HFF-Myc (cell line): Measurements from ENCODE around the gene POC1A.

Experiments used
- DNase-seq: peaks from one replicate; pipeline ENCODE4 v3.0.0-alpha.2; 2011; ENCODE audit warnings: low read depth; ENCODE audit errors: extremely low read depth
- H3K4me3 ChIP-seq: replicated peaks from 2 replicates; pipeline ENCODE4 v1.5.1; 2011; ENCODE audit warnings: low read depth, mild to moderate bottlenecking, control low read depth, low read length
- TF ChIP-seq, protein P1 (sequence below): IDR thresholded peaks from 2 replicates; pipeline ENCODE4 v1.5.1; 2012; ENCODE audit warnings: mild to moderate bottlenecking, low read depth, low read length, control low read depth; ENCODE audit errors: missing control alignments

Gene POC1A

DNA sequence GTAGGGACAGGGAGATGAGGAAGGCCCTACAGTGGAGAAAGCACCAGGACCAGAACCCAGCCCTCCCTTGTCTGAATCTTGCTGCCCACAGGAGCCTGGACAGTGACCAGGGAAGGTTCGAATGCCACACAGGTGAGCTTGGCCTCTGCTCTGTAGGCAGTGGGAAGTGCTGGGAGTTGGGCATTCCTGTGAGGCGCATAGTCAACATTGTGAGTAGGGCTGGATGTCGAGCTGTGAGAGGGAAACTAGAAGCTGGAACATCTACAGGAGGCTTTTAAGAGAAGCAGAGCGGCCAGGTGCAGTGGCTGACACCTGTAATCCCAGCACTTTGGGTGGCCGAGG lies 23.4 kb upstream of the POC1A start:
- TF ChIP-seq, protein P1, sequence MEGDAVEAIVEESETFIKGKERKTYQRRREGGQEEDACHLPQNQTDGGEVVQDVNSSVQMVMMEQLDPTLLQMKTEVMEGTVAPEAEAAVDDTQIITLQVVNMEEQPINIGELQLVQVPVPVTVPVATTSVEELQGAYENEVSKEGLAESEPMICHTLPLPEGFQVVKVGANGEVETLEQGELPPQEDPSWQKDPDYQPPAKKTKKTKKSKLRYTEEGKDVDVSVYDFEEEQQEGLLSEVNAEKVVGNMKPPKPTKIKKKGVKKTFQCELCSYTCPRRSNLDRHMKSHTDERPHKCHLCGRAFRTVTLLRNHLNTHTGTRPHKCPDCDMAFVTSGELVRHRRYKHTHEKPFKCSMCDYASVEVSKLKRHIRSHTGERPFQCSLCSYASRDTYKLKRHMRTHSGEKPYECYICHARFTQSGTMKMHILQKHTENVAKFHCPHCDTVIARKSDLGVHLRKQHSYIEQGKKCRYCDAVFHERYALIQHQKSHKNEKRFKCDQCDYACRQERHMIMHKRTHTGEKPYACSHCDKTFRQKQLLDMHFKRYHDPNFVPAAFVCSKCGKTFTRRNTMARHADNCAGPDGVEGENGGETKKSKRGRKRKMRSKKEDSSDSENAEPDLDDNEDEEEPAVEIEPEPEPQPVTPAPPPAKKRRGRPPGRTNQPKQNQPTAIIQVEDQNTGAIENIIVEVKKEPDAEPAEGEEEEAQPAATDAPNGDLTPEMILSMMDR = no peak
- no peak overlapping the region for H3K4me3 ChIP-seq

DNA sequence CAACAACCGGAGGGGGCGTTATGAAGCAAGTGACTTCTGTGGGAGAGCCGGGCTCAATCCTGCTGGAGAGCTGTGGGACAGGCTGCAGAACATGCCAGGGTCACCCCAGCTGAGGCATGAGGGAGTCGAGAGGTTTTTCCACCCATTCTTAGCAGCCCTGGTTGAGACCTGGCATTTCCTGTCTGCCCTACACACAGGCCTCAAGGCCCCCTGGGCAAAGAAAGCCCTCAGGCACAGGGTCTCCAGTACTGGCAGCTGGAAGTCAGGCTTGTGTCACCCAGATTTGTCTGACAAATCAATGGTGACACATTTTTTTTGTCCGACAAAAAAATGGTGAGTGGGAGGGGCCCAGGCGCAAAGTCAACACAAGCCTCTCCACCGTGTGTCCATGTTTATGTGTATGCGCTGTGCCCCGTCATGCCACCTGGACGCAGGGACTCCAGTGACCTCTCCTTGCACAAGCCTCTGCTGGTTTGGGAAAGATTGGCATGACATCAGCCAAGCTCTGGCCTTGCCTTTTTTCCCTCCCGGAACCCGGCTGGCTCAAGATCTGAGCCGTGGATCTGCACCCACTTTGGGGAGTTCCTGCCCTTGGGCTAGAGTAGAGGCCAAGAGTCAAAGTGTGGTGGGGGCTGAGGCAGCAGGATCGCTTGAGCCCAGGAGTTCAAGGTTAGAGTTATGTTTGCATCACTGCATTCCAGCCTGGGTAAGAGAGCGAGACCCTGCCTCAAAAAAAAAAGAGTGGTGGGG lies 22.9 kb upstream of the POC1A start:
- TF ChIP-seq, protein P1 = no peak
- no peak overlapping the region for H3K4me3 ChIP-seq
- DNase-seq = no peak

More for the DNA sequence above, 23.4 kb upstream of the POC1A start:
- no peak for DNase-seq

DNA sequence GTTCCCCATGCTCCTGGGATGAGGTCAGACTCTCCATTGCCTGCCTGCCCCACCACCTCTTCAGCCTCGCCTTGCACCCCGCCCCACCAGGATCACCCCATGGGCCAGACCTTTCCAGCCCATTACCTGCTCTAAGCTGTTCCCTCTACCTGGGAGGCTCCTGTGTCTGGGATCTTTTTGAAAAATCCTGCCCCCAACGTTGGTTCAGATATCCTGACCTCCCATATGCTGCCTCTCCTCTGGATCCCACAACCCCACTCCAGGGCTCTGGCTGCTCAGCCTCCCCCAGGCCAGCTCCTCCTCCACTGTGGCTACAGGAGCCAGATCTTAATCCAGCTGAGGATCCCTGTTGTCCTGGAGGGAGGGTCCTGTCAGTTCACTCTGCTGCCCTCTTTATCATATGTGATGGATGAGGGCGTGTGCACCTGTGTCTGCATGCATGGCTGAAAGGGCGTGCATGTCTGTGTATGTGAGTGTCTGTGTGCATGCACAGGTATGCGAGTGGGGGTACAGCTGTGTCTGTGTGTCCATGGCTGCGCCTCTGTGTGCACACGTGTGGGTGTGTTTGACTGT lies 22.0 kb upstream of the POC1A start:
- TF ChIP-seq, protein P1 = no peak
- H3K4me3 ChIP-seq = no peak overlapping the region
- DNase-seq = no peak

DNA sequence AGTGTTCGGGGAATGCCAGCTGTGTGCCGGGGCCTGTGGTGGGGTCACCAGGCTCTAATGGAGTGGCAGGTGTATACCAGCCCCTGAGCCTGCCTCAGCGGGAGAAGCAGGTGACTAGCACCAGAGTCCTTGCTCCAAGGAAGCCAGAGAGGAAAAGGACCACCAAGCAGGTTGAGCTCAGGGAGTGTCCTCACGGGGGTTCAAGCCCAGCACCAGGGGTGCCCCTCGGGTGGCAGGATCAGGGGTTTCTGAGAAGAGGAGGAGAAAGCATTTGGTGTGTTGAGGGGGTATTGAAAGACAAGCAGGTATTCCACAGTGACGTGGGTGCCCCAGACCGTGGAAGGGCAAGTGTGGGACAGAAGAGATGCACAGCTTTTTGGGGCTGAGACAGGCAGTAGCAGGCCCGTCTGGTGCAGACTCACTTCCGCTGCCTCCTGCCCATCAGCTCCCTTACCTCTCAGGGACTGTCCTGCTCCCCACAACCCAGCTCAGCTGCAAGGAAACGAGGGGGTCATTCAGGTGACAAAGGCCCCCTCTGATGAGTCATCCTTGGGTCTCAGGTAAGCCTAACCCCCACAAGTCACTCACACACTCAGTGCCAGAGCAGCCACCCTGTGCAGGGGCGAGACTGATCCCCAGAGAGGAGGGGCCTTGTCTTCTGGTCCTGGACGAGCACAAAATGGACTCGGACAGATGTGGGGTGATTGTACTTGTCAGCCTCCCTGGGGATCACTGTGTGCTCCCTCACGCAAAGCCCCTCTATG lies 21.4 kb upstream of the POC1A start:
- H3K4me3 ChIP-seq = no peak overlapping the region
- TF ChIP-seq, protein P1 = no peak

DNA sequence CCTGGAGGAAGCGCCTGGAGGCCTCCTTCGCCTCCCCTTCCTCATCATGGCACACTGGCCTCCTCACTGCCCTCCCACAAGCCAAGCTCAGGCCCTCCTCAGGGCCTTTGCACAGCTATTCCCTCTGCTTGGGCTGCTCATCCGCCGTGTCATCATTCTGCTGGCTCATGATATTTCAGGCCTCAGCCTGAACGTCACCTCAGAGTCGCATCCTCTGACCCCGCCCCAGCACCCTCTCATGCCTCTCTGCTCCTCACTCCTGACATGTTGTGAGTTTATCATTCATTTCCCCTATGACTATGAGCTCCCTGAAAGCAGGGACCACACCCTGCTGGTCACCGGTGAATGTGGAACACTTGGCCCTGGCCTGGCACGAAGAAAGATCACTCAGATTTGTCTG lies 20.7 kb upstream of the POC1A start:
- DNase-seq = no peak
- H3K4me3 ChIP-seq = no peak overlapping the region
- TF ChIP-seq, protein P1 = no peak

More for the DNA sequence above, 21.4 kb upstream of the POC1A start:
- no peak for DNase-seq

DNA sequence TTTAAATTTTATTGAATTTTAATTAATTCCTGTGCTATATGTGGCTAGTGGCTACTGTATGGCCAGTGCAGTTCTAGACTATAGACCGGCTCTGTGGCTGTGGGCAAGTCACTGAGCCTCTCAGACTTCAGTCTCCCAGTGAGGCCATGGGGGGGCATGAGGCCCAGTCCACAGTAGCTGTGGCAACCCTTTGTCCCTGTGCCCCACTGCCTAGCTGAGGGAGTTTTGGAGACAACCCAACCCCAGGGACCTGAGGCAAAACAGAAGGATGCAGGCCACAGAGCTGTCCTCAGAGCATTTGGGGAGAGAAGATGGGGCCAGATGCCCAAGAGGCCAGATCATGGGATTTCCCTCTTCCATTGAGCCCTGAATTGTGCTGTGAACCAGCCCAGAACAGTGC lies 18.9 kb upstream of the POC1A start:
- TF ChIP-seq, protein P1 = no peak
- no peak for DNase-seq
- no peak overlapping the region for H3K4me3 ChIP-seq
